Naive thymus-derived CD4-positive, alpha-beta T cell (primary cell): Measurements from ENCODE around the gene ABHD12. TPM values are rescaled to one million over a fixed set of nuclear protein-coding genes. Genes with fewer than 3 reads are reported as not detected.
A peak's percentile ranks its signal among the peaks of the same experiment; 100 is the strongest.
"Not testable (repeated sequence)": the region's sequence is repeated elsewhere in the genome, so short reads cannot be mapped to it uniquely, and the experiment has no call there.

Experiments used
- ATAC-seq: fragments of 150-1000 bp; cut with Tn5 transposase; 2 replicates; pipeline ENCODE4 v1.10.0; 2021; ENCODE audit warnings: mild to moderate bottlenecking, moderate library complexity
- CTCF ChIA-PET: fragments of 350-600 bp; sonication (Branson Sonifier 250); formaldehyde crosslinking; loops from one replicate; lab custom pipeline; 2021; ENCODE audit warnings: antibody characterized with exemption; lab: Charles Lee
- POLR2A ChIA-PET: fragments of 350-600 bp; sonication (Branson Sonifier 250); formaldehyde crosslinking; loops from one replicate; lab custom pipeline; 2021; ENCODE audit warnings: antibody characterized with exemption, inconsistent platforms; lab: Charles Lee
- DNase-seq, 9 donors: peaks; one replicate each; pipeline versions ENCODE4 v3.0.0 to v3.0.0-alpha.2; 2020 to 2022; ENCODE audit warnings: mixed read lengths in 1 of 9
- H3K27ac ChIP-seq: one replicate; pipeline ENCODE4 v1.7.0; 2013; ENCODE audit warnings: mild to moderate bottlenecking, low read depth, low read length, moderate library complexity
- H3K27me3 ChIP-seq, 2 donors: one replicate each; pipeline ENCODE4 v1.7.0; 2013; ENCODE audit warnings: low read length in 2 of 2, mild to moderate bottlenecking in 2 of 2, moderate library complexity in 2 of 2; ENCODE audit not compliant: control insufficient read depth in 2 of 2, insufficient read depth in 2 of 2
- H3K36me3 ChIP-seq, 3 experiments: 1 replicate in 2 of 3; 2 replicates in 1 of 3; pipeline ENCODE4 v1.7.0; 2013; ENCODE audit warnings: low read length in 3 of 3, mild to moderate bottlenecking in 3 of 3, moderate library complexity in 1 of 3; ENCODE audit not compliant: insufficient read depth in 3 of 3, control insufficient read depth in 2 of 3
- H3K4me1 ChIP-seq, 2 donors: one replicate each; pipeline ENCODE4 v1.7.0; 2013; ENCODE audit warnings: low read length in 2 of 2, mild to moderate bottlenecking in 2 of 2, moderate library complexity in 1 of 2; ENCODE audit not compliant: control insufficient read depth in 2 of 2, insufficient read depth in 2 of 2
- H3K4me3 ChIP-seq: 2 replicates; pipeline ENCODE4 v1.7.0; 2013; ENCODE audit warnings: mild to moderate bottlenecking, low read length
- H3K9me3 ChIP-seq, 3 experiments: 1 replicate in 2 of 3; 2 replicates in 1 of 3; pipeline ENCODE4 v1.7.0; 2013; ENCODE audit warnings: low read length in 3 of 3; ENCODE audit not compliant: control insufficient read depth in 2 of 3
- H3K27ac Mint-ChIP-seq, 9 donors: one replicate each; pipeline ENCODE4 v1.8.0; 2020 to 2022; ENCODE audit warnings: mixed read lengths in 9 of 9, mild to moderate bottlenecking in 8 of 9, moderate library complexity in 5 of 9, inconsistent platforms in 2 of 9
- H3K27me3 Mint-ChIP-seq, 5 donors: one replicate each; pipeline ENCODE4 v1.8.0; 2021 to 2022; ENCODE audit warnings: mixed read lengths in 5 of 5, mild to moderate bottlenecking in 1 of 5
- H3K36me3 Mint-ChIP-seq, 5 donors: one replicate each; pipeline ENCODE4 v1.8.0; 2020 to 2022; ENCODE audit warnings: mixed read lengths in 5 of 5, mild to moderate bottlenecking in 3 of 5, inconsistent platforms in 1 of 5
- H3K4me1 Mint-ChIP-seq, 7 donors: one replicate each; pipeline ENCODE4 v1.8.0; 2020 to 2022; ENCODE audit warnings: mixed read lengths in 7 of 7, mild to moderate bottlenecking in 3 of 7, inconsistent platforms in 1 of 7
- H3K4me3 Mint-ChIP-seq, 10 donors: one replicate each; pipeline ENCODE4 v1.8.0; 2020 to 2022; ENCODE audit warnings: mild to moderate bottlenecking in 10 of 10, mixed read lengths in 10 of 10, moderate library complexity in 6 of 10, inconsistent platforms in 2 of 10
- H3K9me3 Mint-ChIP-seq, 11 donors: one replicate each; pipeline ENCODE4 v1.8.0; 2020 to 2022; ENCODE audit warnings: mixed read lengths in 11 of 11, mild to moderate bottlenecking in 4 of 11, inconsistent platforms in 1 of 11, moderate library complexity in 1 of 11
- intact Hi-C, 2 donors: fragments of 100-400 bp; cut with micrococcal nuclease; formaldehyde crosslinking; loops; one replicate each; pipeline ENCODE4 v1.15.1; 2023
- polyA plus RNA-seq, 2 donors: library from polyadenylated mRNA; unstranded; fragments of 300-500 nt; fragmentation: Illumina TruSeq; gene quantifications; one replicate each; pipeline ENCODE4 v1.2.3, GENCODE V29; 2021
- total RNA-seq, 6 experiments: library from RNA in 5 of 6; stranded (reverse) in 5 of 6; gene quantifications; 1 replicate in 5 of 6; 2 replicates in 1 of 6; pipeline ENCODE4 v1.2.3 and lab custom pipeline; 2021 to 2026

Gene ABHD12
- total and polyA plus RNA-seq, 7 experiments from 2014 or later, result 16.5 to 29.7 (median 24.1) TPM

- Mint-ChIP-seq H3K4me3 (no peak overlapping the region), H3K27ac (no peak overlapping the region), H3K4me1 (peaks cover 0 to 3% (median 0%) of the 10 kb centered on the region in 7 donors), H3K9me3 (peaks cover 0 to 1% (median 0%) of the 10 kb centered on the region in 11 donors), H3K36me3 (peaks cover 0 to 9% (median 0%) of the 10 kb centered on the region in 5 donors), H3K27me3 (no peaks in the 10 kb centered on the region)
- intact Hi-C loops, result no loop called here
- Histone ChIP-seq H3K4me3 (no peak overlapping the region), H3K27ac (no peak overlapping the region), H3K27me3 (no peaks in the 10 kb centered on the region), H3K36me3 (no peaks in the 10 kb centered on the region), H3K9me3 (no peaks in the 10 kb centered on the region), H3K4me1 (no peaks in the 10 kb centered on the region)
- no peak for DNase-seq
- ChIA-PET CTCF (no interaction called here), POLR2A (no interaction called here)
- ATAC-seq, result no peak
These were observed 28.1 kb upstream of the ABHD12 start for GRCh38 chr20:25418776-25419175.

GRCh38 chr20:25408890-25409289 lies 18.3 kb upstream of the ABHD12 start:
- Mint-ChIP-seq H3K36me3 (peaks cover 0 to 7% (median 0%) of the 10 kb centered on the region in 5 donors), H3K9me3 (peaks cover 0 to 9% (median 4%) of the 10 kb centered on the region in 11 donors), H3K4me3 (peak overlapping the region in 3 of 10 donors; percentile 12 to 94 (median 66)), H3K27ac (peak overlapping the region in 2 of 9 donors; percentile 68 to 69), H3K4me1 (peaks cover 4 to 25% (median 13%) of the 10 kb centered on the region in 7 donors), H3K27me3 (no peaks in the 10 kb centered on the region)
- no peak overlapping the region for H3K27ac ChIP-seq
- POLR2A ChIA-PET, result no interaction called here
- H3K36me3 ChIP-seq, result no peaks in the 10 kb centered on the region
- CTCF ChIA-PET, result interaction anchor here (1.2 to 1.7 kb wide), 2 partner anchors 10 to 113 kb away, joined by 3 to 8 read pairs; no protein-coding TSS in a partner anchor
- ATAC-seq (no peak), DNase-seq (no peak)
- H3K4me1 ChIP-seq, result peaks cover 6 to 11% of the 10 kb centered on the region in 2 donors
- H3K4me3 ChIP-seq, result no peak overlapping the region
- H3K27me3 ChIP-seq, result no peaks in the 10 kb centered on the region
- H3K9me3 ChIP-seq, result peaks cover 0 to 4% (median 0%) of the 10 kb centered on the region in 3 experiments
- intact Hi-C loops, result loop anchor here (5.0 kb wide), 3 partner anchors 162 to 352 kb away; partner anchors contain the start of genes PYGB (in 2 of the 2), ACSS1 (in 1 of the 2) and NANP (in 1 of the 2)

- H3K27ac ChIP-seq, result peak overlapping the region; percentile 57
- no peak for ATAC-seq
- Mint-ChIP-seq H3K27ac (peak overlapping the region in 6 of 9 donors; percentile 28 to 93 (median 70)), H3K9me3 (peaks cover 0 to 16% (median 9%) of the 10 kb centered on the region in 11 donors), H3K4me3 (peak overlapping the region; percentile 77 to 95 (median 92)), H3K36me3 (peaks cover 0 to 10% (median 4%) of the 10 kb centered on the region in 5 donors), H3K27me3 (no peaks in the 10 kb centered on the region), H3K4me1 (peaks cover 4 to 25% (median 13%) of the 10 kb centered on the region in 7 donors)
- ChIA-PET CTCF (interaction anchor here (1.2 to 1.7 kb wide), 3 partner anchors 10 to 112 kb away, joined by 3 to 8 read pairs (median 3); no protein-coding TSS in a partner anchor), POLR2A (interaction anchor here (1.4 kb wide), 1 partner anchor 213 kb away, joined by 7 read pairs; the partner anchor contains the start of gene ENTPD6)
- peak overlapping the region; percentile 75 for H3K4me3 ChIP-seq
- H3K9me3 ChIP-seq, result peaks cover 0 to 11% (median 2%) of the 10 kb centered on the region in 3 experiments
- H3K36me3 ChIP-seq, result no peaks in the 10 kb centered on the region
- peaks cover 6 to 11% of the 10 kb centered on the region in 2 donors for H3K4me1 ChIP-seq
- intact Hi-C loops, result loop anchor here (5.0 kb wide), 3 partner anchors 161 to 351 kb away; partner anchors contain the start of genes PYGB (in 2 of the 2), ACSS1 (in 1 of the 2) and NANP (in 1 of the 2)
- no peaks in the 10 kb centered on the region for H3K27me3 ChIP-seq
- DNase-seq, result no peak
These were observed 17.5 kb upstream of the ABHD12 start for GRCh38 chr20:25408170-25408547.

GRCh38 chr20:25407311-25408169 lies 16.9 kb upstream of the ABHD12 start, which contains the start of gene GINS1:
GINS1 (plus strand) TSS chr20:25407673; CDS start chr20:25407821, 148 bp downstream.
- DNase-seq (peak; percentile 56 to 92 (median 69)), ATAC-seq (peak; percentile 94)
- Histone ChIP-seq H3K27ac (peak within 1 kb of the TSS; percentile 57), H3K27me3 (no peaks in the 10 kb centered on the region), H3K4me3 (peak within 1 kb of the TSS; percentile 75), H3K4me1 (peaks cover 6 to 11% of the 10 kb centered on the region in 2 donors), H3K9me3 (peaks cover 0 to 15% (median 7%) of the 10 kb centered on the region in 3 experiments), H3K36me3 (no peaks in the 10 kb centered on the region)
- H3K9me3 Mint-ChIP-seq, result peaks cover 0 to 22% (median 15%) of the 10 kb centered on the region in 11 donors
- no peaks in the 10 kb centered on the region for H3K27me3 Mint-ChIP-seq
- H3K4me3 Mint-ChIP-seq, result peak within 1 kb of the TSS; percentile 77 to 95 (median 92)
- H3K4me1 Mint-ChIP-seq, result peaks cover 4 to 25% (median 13%) of the 10 kb centered on the region in 7 donors
- peak within 1 kb of the TSS; percentile 28 to 93 (median 80) for H3K27ac Mint-ChIP-seq
- peaks cover 0 to 12% (median 5%) of the 10 kb centered on the region in 5 donors for H3K36me3 Mint-ChIP-seq
- POLR2A ChIA-PET, result interaction anchor here (0.8 to 1.4 kb wide), 2 partner anchors 213 to 219 kb away, joined by 3 to 7 read pairs; partner anchors contain the start of gene ENTPD6
- intact Hi-C loops, result loop anchor here (1.0 to 5.0 kb wide), 7 partner anchors 17 to 415 kb away; partner anchors contain the start of genes ABHD12 (in 2 of the 2), NANP (in 2 of the 2), PYGB (in 2 of the 2) and ACSS1 (in 1 of the 2)
- CTCF ChIA-PET, result interaction anchor here (1.2 to 1.7 kb wide), 3 partner anchors 9 to 111 kb away, joined by 3 to 8 read pairs (median 3); no protein-coding TSS in a partner anchor

- no peak overlapping the region for H3K4me3 ChIP-seq
- H3K36me3 ChIP-seq, result no peaks in the 10 kb centered on the region
- H3K4me3 Mint-ChIP-seq, result no peak overlapping the region
- peaks cover 0 to 16% (median 5%) of the 10 kb centered on the region in 5 donors for H3K36me3 Mint-ChIP-seq
- no peak for ATAC-seq
- peaks cover 0 to 19% (median 7%) of the 10 kb centered on the region in 3 experiments for H3K9me3 ChIP-seq
- peaks cover 0 to 9% (median 0%) of the 10 kb centered on the region in 5 donors for H3K27me3 Mint-ChIP-seq
- no peaks in the 10 kb centered on the region for H3K27me3 ChIP-seq
- DNase-seq, result no peak
- peak overlapping the region in 1 of 9 donors; percentile 3 for H3K27ac Mint-ChIP-seq
- intact Hi-C loops, result no loop called here
- CTCF ChIA-PET, result no interaction called here
- peaks cover 0 to 32% (median 20%) of the 10 kb centered on the region in 11 donors for H3K9me3 Mint-ChIP-seq
- POLR2A ChIA-PET, result no interaction called here
- no peaks in the 10 kb centered on the region for H3K4me1 ChIP-seq
- no peak overlapping the region for H3K27ac ChIP-seq
- H3K4me1 Mint-ChIP-seq, result peaks cover 0 to 7% (median 6%) of the 10 kb centered on the region in 7 donors
These were observed 11.9 kb upstream of the ABHD12 start for GRCh38 chr20:25402583-25402982.

GRCh38 chr20:25400291-25400732 lies 9.7 kb upstream of the ABHD12 start:
- H3K4me3 Mint-ChIP-seq, H3K27me3 ChIP-seq, H3K27ac ChIP-seq, ATAC-seq, DNase-seq, intact Hi-C loops, H3K4me1 ChIP-seq, POLR2A ChIA-PET, H3K4me1 Mint-ChIP-seq, H3K27ac Mint-ChIP-seq, H3K36me3 ChIP-seq, H3K4me3 ChIP-seq: not testable (repeated sequence)
- Mint-ChIP-seq H3K9me3 (peaks cover 0 to 32% (median 20%) of the 10 kb centered on the region in 11 donors), H3K36me3 (peaks cover 0 to 16% (median 5%) of the 10 kb centered on the region in 5 donors), H3K27me3 (peaks cover 0 to 15% (median 0%) of the 10 kb centered on the region in 5 donors)
- peaks cover 0 to 19% (median 7%) of the 10 kb centered on the region in 3 experiments for H3K9me3 ChIP-seq
- CTCF ChIA-PET, result interaction anchor here (0.8 to 3.9 kb wide), 3 partner anchors 14 to 105 kb away, joined by 8 to 19 read pairs (median 10); no protein-coding TSS in a partner anchor
